Activated CD4-positive, CD25-positive, alpha-beta regulatory T cell treated with anti-CD3 and anti-CD28 coated beads, Interleukin-2, amount 50 U/mL, for 72 hours (primary cell): ENCODE data around the gene SKOR2.
"Not testable (repeated sequence)": the region's sequence is repeated elsewhere in the genome, so short reads cannot be mapped to it uniquely, and the experiment has no call there.

Source experiments
- DNase-seq: peaks from one replicate; pipeline ENCODE4 v3.0.0; 2021

The SKOR2 gene

DNA sequence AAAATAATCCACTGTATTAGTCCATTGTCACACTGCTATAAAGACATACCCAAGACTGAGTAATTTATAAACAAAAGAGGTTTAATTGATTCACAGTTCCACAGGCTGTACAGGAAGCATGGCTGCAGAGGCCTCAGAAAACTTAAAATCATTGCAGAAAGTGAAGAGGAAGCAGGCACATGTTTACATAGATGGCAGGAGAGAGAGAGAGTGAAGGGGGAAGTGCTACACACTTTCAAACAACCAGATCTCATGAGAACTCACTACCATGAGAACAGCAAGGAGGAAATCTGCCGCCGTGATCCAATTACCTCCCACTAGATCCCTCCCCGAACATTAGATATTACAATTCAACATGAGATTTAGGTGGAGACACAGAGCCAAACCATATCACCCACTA lies 55.5 kb downstream of the SKOR2 start:
- not testable (repeated sequence) for DNase-seq

DNA sequence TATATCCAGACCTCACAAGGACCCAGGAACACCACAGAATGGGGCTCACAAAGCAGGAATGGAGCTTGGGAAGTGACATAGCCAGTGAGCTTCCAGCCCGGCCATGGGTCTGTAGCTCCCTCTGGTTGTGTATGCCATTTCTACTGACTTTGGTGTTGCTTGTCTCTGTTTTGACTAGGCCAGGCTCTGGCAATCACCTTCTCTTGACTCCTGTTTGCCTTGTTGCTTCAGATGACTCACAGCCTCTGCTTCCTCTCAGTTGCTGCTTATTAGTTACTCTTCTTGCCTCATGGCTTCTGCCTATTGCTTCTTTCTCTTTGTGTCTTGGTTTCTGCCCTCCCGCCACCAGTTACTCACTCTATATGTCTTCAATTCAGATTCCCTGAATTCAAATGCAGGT lies 59.5 kb downstream of the SKOR2 start:
- DNase-seq = no peak

DNA sequence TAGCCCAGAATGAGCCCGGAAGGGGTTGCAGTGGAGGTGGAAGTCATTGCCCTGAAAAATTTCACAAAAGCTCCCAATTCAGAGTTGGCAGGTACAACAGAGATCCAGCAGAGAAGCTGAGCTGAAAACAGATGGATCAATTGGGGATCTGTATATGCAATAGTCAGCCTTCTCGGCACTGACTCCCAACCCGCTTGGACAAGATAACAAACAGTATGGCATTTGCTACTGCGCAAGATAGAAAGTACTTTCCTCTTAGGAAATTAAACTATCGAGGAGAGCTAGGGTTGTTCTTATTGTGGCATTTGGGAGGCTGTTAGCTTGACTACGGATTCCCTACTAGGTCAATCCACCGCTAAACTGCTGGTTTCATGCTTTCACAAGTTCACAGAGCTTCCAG lies 63.7 kb downstream of the SKOR2 start:
- no peak for DNase-seq

DNA sequence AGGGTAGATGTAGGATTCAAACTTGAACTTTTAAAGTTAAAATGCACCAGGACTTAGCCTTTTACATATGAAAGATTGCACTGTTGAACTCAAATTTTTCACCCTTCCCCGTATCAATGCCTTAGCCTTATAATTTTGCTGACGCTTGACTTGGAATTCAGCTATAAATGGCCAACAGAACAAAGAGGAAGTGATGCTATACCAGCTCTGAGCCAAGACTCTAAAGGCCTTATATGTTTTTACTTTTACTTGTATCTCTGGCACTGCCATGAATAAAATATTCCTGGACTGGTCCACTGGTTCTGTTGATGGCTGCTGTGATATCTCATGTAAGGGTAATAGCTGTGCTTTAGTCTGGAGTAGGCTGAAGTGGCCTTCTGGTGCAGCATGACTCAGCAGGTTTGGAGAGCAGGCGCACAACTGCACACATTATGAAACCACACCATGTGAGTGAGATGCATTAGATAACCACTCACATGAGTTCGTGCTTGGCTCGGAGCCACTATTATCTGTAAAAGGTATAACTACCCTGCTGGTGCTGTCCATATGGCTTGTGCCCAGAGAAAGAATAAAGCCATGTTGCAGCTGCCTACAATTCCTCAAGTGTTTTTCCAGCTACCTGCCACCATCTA lies 66.9 kb downstream of the SKOR2 start:
- no peak for DNase-seq

GRCh38 chr18:47182156-47182555 lies 69.3 kb downstream of the SKOR2 start:
- not testable (repeated sequence) for DNase-seq

GRCh38 chr18:47180765-47181164 lies 70.7 kb downstream of the SKOR2 start:
- DNase-seq = no peak

GRCh38 chr18:47179520-47179919 lies 71.9 kb downstream of the SKOR2 start:
- no peak for DNase-seq

- peak; percentile 91 for DNase-seq
These were observed 75.4 kb downstream of the SKOR2 start, which contains the start of gene IER3IP1 for GRCh38 chr18:47175898-47176575. Gene IER3IP1, minus strand, starts transcription at chr18:47176364. Its CDS starts 87 bp downstream, at chr18:47176277.

GRCh38 chr18:47175283-47175897 lies 76.1 kb downstream of the SKOR2 start:
- DNase-seq = no peak

- no peak for DNase-seq
These were observed 76.8 kb downstream of the SKOR2 start for GRCh38 chr18:47174545-47175116.

GRCh38 chr18:47172476-47172875 lies 79.0 kb downstream of the SKOR2 start:
- DNase-seq = no peak

- no peak for DNase-seq
These were observed 82.5 kb downstream of the SKOR2 start for GRCh38 chr18:47168913-47169312.

DNA sequence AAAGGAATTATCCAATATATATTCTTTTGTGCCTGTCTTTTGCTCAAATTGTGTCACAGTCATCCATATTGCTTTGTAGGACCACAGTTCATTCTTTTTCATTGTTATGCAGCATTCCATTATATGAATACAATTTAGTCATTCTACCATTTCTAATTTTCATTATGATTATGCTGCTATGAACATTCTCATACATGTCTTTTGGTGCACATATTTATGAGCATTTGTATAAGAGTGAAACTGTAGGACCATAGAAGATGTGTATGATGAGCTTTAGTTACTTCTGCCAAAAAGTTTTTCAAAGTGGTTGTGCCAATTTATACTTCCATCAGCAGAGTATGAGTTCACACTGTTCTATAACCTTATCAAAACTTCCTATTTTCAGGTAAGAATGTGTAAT lies 83.0 kb downstream of the SKOR2 start:
- DNase-seq = no peak

DNA sequence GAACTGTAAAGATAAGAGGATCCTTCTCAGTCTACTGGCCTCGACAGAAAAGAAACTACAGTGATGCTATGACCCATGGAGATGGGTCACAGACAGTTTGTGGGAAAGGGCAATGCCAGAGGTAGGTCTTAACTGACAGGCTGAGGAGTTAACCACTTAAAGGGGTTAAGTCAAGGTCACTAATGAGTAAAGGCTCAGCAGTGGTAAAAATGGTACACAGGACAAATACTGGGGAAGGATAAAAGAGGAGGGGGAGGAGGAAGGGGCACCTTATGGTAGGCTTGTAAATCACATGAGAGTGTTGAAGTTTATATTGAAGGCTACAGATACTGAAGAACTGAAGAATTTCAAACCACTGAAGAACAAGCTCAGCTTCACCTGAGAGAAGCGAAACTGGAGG lies 85.2 kb downstream of the SKOR2 start:
- no peak for DNase-seq

- no peak for DNase-seq
These were observed 88.2 kb downstream of the SKOR2 start for GRCh38 chr18:47163241-47163640.

- DNase-seq = no peak
These were observed 91.2 kb downstream of the SKOR2 start for GRCh38 chr18:47160256-47160655.

DNA sequence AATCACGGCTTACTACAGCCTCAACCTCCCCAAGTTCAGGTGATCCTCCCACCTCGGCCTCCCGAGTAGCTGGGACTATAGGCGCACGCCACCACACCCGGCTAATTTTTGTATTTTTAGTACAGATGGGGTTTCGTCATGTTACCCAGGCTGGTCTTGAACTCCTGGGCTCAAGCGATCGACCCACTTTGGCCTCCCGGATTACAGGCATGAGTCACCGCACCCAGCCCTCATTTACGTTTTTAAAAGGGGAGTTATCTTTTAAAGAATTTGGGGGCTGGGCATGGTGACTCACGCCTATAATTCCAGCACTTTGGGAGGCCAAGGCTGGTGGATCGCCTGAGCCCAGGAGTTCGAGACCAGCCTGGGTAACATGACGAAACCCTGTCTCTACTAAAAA lies 93.1 kb downstream of the SKOR2 start:
- DNase-seq = not testable (repeated sequence)
